Fibroblast of pulmonary artery (primary cell): Measurements from ENCODE around the gene METRN.

Source experiments
- DNase-seq: peaks from one replicate; pipeline ENCODE4 v3.0.0-alpha.2; 2010; ENCODE audit warnings: low read depth
- H3K4me3 ChIP-seq: replicated peaks from 2 replicates; pipeline ENCODE4 v1.5.1; 2011; ENCODE audit warnings: low read depth, mild to moderate bottlenecking, control low read depth, low read length, moderate library complexity
- CTCF ChIP-seq: IDR thresholded peaks from 2 replicates; pipeline ENCODE4 v1.5.1; 2011; ENCODE audit warnings: mild to moderate bottlenecking, control low read depth, low read length, inconsistent platforms; ENCODE audit errors: missing control alignments

Gene METRN

DNA sequence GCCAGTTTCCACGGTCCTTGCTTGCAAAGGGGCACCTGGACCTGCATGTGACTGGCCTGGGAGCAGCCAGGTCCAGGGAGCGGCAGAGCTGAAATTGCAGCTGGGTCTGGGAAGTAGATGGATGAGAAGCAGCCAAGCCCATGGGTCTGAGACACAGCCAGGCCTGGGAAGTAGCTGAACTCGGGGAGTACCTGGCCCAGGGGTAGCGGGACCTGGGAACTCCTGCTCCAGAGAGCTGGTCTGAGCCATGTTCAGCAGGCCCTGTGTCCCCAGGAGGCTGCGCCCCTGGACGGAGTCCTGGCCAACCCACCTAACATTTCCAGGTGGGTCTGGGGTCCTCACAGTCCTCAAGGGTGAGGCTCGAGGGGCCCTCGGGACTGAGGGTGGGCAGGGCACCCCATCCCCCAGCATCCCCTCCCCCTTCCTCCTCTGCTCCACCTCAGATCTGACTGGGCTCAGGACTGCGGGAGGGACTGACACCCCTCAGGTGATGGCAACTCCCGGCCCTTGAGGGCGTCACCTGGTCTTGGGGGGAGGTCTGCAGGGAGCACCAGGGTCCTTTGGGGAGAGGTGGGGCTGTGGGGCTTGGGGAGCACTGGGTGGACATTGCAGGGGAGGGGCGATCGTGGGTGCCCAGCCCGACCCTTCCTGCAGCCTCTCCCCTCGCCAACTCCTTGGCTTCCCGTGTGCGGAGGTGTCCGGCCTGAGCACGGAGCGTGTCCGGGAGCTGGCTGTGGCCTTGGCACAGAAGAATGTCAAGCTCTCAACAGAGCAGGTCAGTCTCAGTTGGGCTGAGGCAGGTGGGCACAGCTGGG, 48.7 kb downstream of the METRN start:
- no peak for TF ChIP-seq CTCF
- no peak for DNase-seq
- no peak overlapping the region for H3K4me3 ChIP-seq

GRCh38 chr16:764184-764750, 49.3 kb downstream of the METRN start:
- TF ChIP-seq CTCF = no peak
- DNase-seq = no peak
- H3K4me3 ChIP-seq = no peak overlapping the region

- H3K4me3 ChIP-seq = no peak overlapping the region
- TF ChIP-seq CTCF = no peak
- DNase-seq = no peak
Measured at GRCh38 chr16:764848-765487, 50.0 kb downstream of the METRN start.

- TF ChIP-seq CTCF = no peak
- H3K4me3 ChIP-seq = no peak overlapping the region
- DNase-seq = no peak
Measured at GRCh38 chr16:765488-765865, 50.6 kb downstream of the METRN start.

DNA sequence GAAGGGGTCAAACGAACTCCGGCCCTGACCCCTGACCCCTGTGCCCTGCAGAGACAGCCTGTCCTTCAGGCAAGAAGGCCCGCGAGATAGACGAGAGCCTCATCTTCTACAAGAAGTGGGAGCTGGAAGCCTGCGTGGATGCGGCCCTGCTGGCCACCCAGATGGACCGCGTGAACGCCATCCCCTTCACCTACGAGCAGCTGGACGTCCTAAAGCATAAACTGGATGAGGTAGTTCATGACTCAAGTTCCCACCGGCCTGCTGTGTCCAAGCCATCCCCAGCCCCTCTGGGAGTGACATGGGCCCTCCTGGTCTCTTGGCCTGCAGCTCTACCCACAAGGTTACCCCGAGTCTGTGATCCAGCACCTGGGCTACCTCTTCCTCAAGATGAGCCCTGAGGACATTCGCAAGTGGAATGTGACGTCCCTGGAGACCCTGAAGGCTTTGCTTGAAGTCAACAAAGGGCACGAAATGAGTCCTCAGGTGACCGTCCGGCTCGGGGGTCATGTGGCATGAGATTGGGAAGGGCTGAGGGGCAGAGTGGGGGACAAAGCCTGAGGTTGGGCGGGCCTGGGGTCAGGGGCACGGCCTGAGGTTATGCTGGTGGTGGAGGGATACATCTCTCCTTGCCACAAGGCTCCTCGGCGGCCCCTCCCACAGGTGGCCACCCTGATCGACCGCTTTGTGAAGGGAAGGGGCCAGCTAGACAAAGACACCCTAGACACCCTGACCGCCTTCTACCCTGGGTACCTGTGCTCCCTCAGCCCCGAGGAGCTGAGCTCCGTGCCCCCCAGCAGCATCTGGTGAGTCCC, 51.3 kb downstream of the METRN start:
- DNase-seq = no peak
- H3K4me3 ChIP-seq = no peak overlapping the region
- no peak for TF ChIP-seq CTCF

GRCh38 chr16:766820-767640, 52.1 kb downstream of the METRN start:
- no peak overlapping the region for H3K4me3 ChIP-seq
- no peak for TF ChIP-seq CTCF

More at GRCh38 chr16:766820-767640, 52.1 kb downstream of the METRN start:
- DNase-seq = no peak
